Measurements from ENCODE around the gene SPTBN2.

Gene SPTBN2

DNA sequence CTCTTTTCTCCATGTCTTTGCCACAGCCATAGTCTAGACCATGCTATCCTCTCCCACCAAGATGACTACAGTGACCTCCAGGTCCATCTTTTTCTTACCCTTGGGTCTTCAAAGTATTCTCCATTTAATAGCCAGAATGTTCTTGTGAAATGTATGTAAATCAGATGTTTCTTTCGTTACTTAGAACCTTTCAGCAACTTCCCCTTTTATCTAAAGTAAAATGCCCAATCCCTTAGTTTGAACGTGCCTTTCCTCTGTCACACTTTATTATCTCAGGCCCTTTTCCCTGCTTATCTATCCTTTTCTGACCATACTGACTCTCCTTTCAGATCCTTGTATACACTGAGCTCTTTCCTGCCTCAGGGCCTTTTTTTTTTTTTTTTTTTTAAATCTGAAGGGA lies 69.3 kb downstream of the SPTBN2 start:
- no peak overlapping the region for H3K4me3 ChIP-seq (ENCODE audit: control insufficient read depth in 1 of 7, extremely low read depth in 1 of 7, insufficient read depth in 4 of 7, low read depth in 2 of 7, low read length in 6 of 7)
- peaks cover 5 to 24% (median 21%) of the 10 kb centered on the region in 4 experiments for H3K36me3 ChIP-seq (ENCODE audit: control insufficient read depth in 4 of 4, insufficient read depth in 4 of 4, low read length in 3 of 4)
- no peaks in the 10 kb centered on the region for H3K27me3 ChIP-seq (replicated peaks in 2 of 5; ENCODE audit: control insufficient read depth in 4 of 5, insufficient read depth in 5 of 5, low read length in 4 of 5)
- H3K9me3 ChIP-seq (ENCODE audit: control extremely low read depth in 1 of 5, control insufficient read depth in 4 of 5, insufficient read depth in 2 of 5, low read depth in 1 of 5, low read length in 4 of 5): no peaks in the 10 kb centered on the region
- no peak overlapping the region for H3K27ac ChIP-seq (ENCODE audit: insufficient read depth in 1 of 2, low read depth in 1 of 2, low read length in 2 of 2, poor library complexity in 1 of 2, severe bottlenecking in 2 of 2)
- POLR2A ChIA-PET: interaction anchor here (0.6 to 1.5 kb wide), 3 partner anchors 11 to 60 kb away, joined by 3 to 5 read pairs (median 3); partner anchors contain the start of gene RBM4B
- CTCF ChIA-PET: interaction anchor here (0.6 to 3.9 kb wide), 5 partner anchors 13 to 78 kb away, joined by 3 to 9 read pairs (median 3); partner anchors contain the start of genes CCDC87, CCS and RBM4B
- peak in 2 of 3 donors; percentile 46 to 50 for DNase-seq
- no CpG with 5 or more reads among the region's 2 CpGs for WGBS (ENCODE audit: insufficient coverage)
- peaks cover 3 to 7% (median 5%) of the 10 kb centered on the region in 4 experiments for H3K4me1 ChIP-seq (ENCODE audit: control extremely low read depth in 1 of 4, control insufficient read depth in 4 of 4, insufficient read depth in 4 of 4, low read length in 3 of 4)

DNA sequence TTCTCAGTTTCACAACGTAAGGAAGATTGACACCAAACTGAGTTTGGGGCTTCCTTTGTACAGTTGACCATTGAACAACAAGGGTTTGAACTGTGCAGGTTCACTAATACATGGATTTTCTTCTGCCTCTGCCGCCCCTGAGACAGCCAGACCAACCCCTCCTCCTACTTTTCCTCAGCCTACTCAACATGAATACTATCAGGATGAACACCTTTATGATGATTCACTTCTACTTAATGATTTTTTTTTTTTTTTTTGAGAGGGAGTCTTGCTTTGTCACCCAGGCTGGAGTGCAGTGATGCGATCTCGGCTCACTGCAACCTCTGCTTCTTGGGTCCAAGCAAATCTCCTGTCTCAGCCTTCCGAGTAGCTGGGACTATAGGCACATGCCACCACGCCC lies 75.9 kb downstream of the SPTBN2 start:
- no peak for DNase-seq
- 98% methylated on average over 4 of the region's 6 CpGs for WGBS (ENCODE audit: insufficient coverage)
- Histone ChIP-seq H3K4me3 (ENCODE audit: control insufficient read depth in 1 of 7, extremely low read depth in 1 of 7, insufficient read depth in 4 of 7, low read depth in 2 of 7, low read length in 6 of 7) (no peak overlapping the region), H3K36me3 (ENCODE audit: control insufficient read depth in 4 of 4, insufficient read depth in 4 of 4, low read length in 3 of 4) (peaks cover 14 to 55% (median 22%) of the 10 kb centered on the region in 4 experiments), H3K27ac (ENCODE audit: insufficient read depth in 1 of 2, low read depth in 1 of 2, low read length in 2 of 2, poor library complexity in 1 of 2, severe bottlenecking in 2 of 2) (no peak overlapping the region), H3K9me3 (ENCODE audit: control extremely low read depth in 1 of 5, control insufficient read depth in 4 of 5, insufficient read depth in 2 of 5, low read depth in 1 of 5, low read length in 4 of 5) (no peaks in the 10 kb centered on the region), H3K27me3 (replicated peaks in 2 of 5; ENCODE audit: control insufficient read depth in 4 of 5, insufficient read depth in 5 of 5, low read length in 4 of 5) (no peaks in the 10 kb centered on the region), H3K4me1 (ENCODE audit: control extremely low read depth in 1 of 4, control insufficient read depth in 4 of 4, insufficient read depth in 4 of 4, low read length in 3 of 4) (no peaks in the 10 kb centered on the region)
- ChIA-PET CTCF (interaction anchor here (0.7 to 1.3 kb wide), 5 partner anchors 7 to 75 kb away, joined by 3 read pairs; no protein-coding TSS in a partner anchor), POLR2A (interaction anchor here (1.1 kb wide), 1 partner anchor 14 kb away, joined by 3 read pairs; the partner anchor contains the start of gene RBM4)

DNA sequence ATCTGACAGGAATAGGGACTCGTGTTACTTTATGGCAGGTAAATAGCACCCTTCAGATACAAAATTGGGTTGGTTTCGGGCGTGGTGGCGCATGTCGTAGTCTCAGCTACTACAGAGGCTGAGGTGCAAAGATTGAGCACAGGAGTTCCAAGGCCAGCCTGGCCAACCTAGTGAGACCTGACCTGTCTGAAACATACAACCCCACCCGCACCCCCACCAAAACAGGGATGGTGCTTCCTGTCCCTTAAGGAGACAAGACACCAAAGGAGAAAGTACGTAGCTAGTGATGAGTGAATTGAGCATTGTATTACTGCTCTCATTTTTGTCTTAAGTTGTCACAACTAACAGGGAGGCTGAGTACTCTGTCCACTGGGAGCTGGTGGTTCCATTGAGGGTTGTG lies 76.4 kb downstream of the SPTBN2 start:
- Histone ChIP-seq H3K27me3 (replicated peaks in 2 of 5; ENCODE audit: control insufficient read depth in 4 of 5, insufficient read depth in 5 of 5, low read length in 4 of 5) (no peaks in the 10 kb centered on the region), H3K27ac (ENCODE audit: insufficient read depth in 1 of 2, low read depth in 1 of 2, low read length in 2 of 2, poor library complexity in 1 of 2, severe bottlenecking in 2 of 2) (no peak overlapping the region), H3K9me3 (ENCODE audit: control extremely low read depth in 1 of 5, control insufficient read depth in 4 of 5, insufficient read depth in 2 of 5, low read depth in 1 of 5, low read length in 4 of 5) (no peaks in the 10 kb centered on the region), H3K4me3 (ENCODE audit: control insufficient read depth in 1 of 7, extremely low read depth in 1 of 7, insufficient read depth in 4 of 7, low read depth in 2 of 7, low read length in 6 of 7) (no peak overlapping the region), H3K36me3 (ENCODE audit: control insufficient read depth in 4 of 4, insufficient read depth in 4 of 4, low read length in 3 of 4) (peaks cover 14 to 55% (median 24%) of the 10 kb centered on the region in 4 experiments), H3K4me1 (ENCODE audit: control extremely low read depth in 1 of 4, control insufficient read depth in 4 of 4, insufficient read depth in 4 of 4, low read length in 3 of 4) (no peaks in the 10 kb centered on the region)
- DNase-seq: no peak
- ChIA-PET POLR2A (interaction anchor here (1.1 kb wide), 1 partner anchor 14 kb away, joined by 3 read pairs; the partner anchor contains the start of gene RBM4), CTCF (interaction anchor here (0.9 to 1.3 kb wide), 4 partner anchors 8 to 60 kb away, joined by 3 read pairs; partner anchors contain the start of gene CCDC87)
- WGBS (ENCODE audit: insufficient coverage): 98% methylated on average over 6 of the region's 7 CpGs

DNA sequence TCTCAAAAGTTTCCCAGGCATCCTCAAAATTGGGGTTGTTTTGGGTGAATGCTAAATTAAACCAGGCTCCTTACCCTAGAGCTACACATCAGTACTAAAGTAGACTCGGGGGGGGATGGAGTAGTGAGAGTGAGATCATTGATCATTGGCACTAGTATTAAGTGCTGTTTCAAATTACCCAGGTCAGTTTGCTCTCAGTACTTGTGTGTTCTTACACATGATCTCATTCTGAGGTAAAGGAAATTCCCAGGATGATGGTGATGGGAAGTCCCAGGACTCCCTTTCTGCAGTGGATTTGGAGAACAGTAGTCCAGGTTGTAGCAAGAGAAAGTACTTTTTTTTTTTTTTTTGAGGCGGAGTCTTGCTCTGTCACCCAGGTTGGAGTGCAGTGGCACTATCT lies 78.0 kb downstream of the SPTBN2 start:
- CTCF ChIA-PET: interaction anchor here (1.2 kb wide), 1 partner anchor 72 kb away, joined by 3 read pairs; no protein-coding TSS in a partner anchor
- Histone ChIP-seq H3K9me3 (ENCODE audit: control extremely low read depth in 1 of 5, control insufficient read depth in 4 of 5, insufficient read depth in 2 of 5, low read depth in 1 of 5, low read length in 4 of 5) (no peaks in the 10 kb centered on the region), H3K36me3 (ENCODE audit: control insufficient read depth in 4 of 4, insufficient read depth in 4 of 4, low read length in 3 of 4) (peaks cover 25 to 65% (median 35%) of the 10 kb centered on the region in 4 experiments), H3K27ac (ENCODE audit: insufficient read depth in 1 of 2, low read depth in 1 of 2, low read length in 2 of 2, poor library complexity in 1 of 2, severe bottlenecking in 2 of 2) (no peak overlapping the region), H3K27me3 (replicated peaks in 2 of 5; ENCODE audit: control insufficient read depth in 4 of 5, insufficient read depth in 5 of 5, low read length in 4 of 5) (no peaks in the 10 kb centered on the region), H3K4me3 (ENCODE audit: control insufficient read depth in 1 of 7, extremely low read depth in 1 of 7, insufficient read depth in 4 of 7, low read depth in 2 of 7, low read length in 6 of 7) (no peak overlapping the region), H3K4me1 (ENCODE audit: control extremely low read depth in 1 of 4, control insufficient read depth in 4 of 4, insufficient read depth in 4 of 4, low read length in 3 of 4) (peaks cover 0 to 3% (median 0%) of the 10 kb centered on the region in 4 experiments)
- no CpG with 5 or more reads among the region's 2 CpGs for WGBS (ENCODE audit: insufficient coverage)
- POLR2A ChIA-PET: interaction anchor here (0.7 to 0.9 kb wide), 2 partner anchors 13 to 27 kb away, joined by 3 to 4 read pairs; partner anchors contain the start of genes RBM4 and RBM4B
- no peak for DNase-seq

DNA sequence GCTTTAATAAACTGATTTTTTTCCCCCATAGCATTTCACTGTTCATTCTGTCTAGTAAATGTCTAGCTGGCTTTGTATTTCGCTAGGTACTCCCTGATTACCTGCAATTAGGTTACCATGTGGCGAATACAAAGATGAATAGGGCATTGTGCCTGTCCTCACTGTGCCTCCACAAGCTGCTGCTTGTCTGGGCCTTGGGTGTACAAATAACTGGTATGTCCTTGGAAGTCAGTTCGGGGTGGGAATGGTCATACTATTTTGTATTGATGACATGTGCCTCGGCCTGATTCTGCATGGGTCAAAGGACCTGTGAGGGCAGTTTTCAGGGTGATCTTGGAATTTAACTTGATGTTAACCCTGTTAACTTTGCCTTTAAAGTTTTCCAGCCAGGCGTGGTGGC lies 79.1 kb downstream of the SPTBN2 start:
- 100% methylated on average over 4 of the region's 5 CpGs for WGBS (ENCODE audit: insufficient coverage)
- Histone ChIP-seq H3K4me3 (ENCODE audit: control insufficient read depth in 1 of 7, extremely low read depth in 1 of 7, insufficient read depth in 4 of 7, low read depth in 2 of 7, low read length in 6 of 7) (no peak overlapping the region), H3K27ac (ENCODE audit: insufficient read depth in 1 of 2, low read depth in 1 of 2, low read length in 2 of 2, poor library complexity in 1 of 2, severe bottlenecking in 2 of 2) (no peak overlapping the region), H3K9me3 (ENCODE audit: control extremely low read depth in 1 of 5, control insufficient read depth in 4 of 5, insufficient read depth in 2 of 5, low read depth in 1 of 5, low read length in 4 of 5) (no peaks in the 10 kb centered on the region), H3K27me3 (replicated peaks in 2 of 5; ENCODE audit: control insufficient read depth in 4 of 5, insufficient read depth in 5 of 5, low read length in 4 of 5) (no peaks in the 10 kb centered on the region), H3K4me1 (ENCODE audit: control extremely low read depth in 1 of 4, control insufficient read depth in 4 of 4, insufficient read depth in 4 of 4, low read length in 3 of 4) (peaks cover 0 to 3% (median under 1%) of the 10 kb centered on the region in 4 experiments), H3K36me3 (ENCODE audit: control insufficient read depth in 4 of 4, insufficient read depth in 4 of 4, low read length in 3 of 4) (peaks cover 24 to 74% (median 43%) of the 10 kb centered on the region in 4 experiments)
- CTCF ChIA-PET: interaction anchor here (0.9 to 2.2 kb wide), 4 partner anchors 11 to 107 kb away, joined by 3 to 8 read pairs (median 4); partner anchors contain the start of genes CCDC87, CCS, RBM4 and RBM4B
- POLR2A ChIA-PET: interaction anchor here (0.6 to 1.5 kb wide), 4 partner anchors 12 to 151 kb away, joined by 3 to 5 read pairs (median 4); partner anchors contain the start of gene RBM4
- no peak for DNase-seq

DNA sequence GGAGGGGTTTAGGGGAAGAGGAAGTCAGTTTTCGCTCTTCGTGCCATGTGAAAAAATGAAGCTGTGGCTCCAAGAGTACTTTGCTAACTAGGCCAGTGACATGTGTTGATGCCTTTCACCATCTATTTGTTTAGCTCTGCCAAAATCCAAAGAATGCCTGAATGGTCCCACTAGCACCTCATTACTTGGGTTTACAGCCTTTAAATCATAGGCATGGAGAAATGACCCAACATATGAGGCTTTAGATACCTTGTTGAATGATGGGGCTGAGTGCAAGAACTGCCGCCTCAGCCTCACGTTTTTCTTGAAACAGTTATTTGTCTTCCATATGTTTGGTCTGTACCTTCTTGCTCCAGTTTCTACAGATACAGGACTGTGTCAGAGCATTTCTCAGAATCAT lies 82.2 kb downstream of the SPTBN2 start:
- peaks cover 29 to 87% (median 57%) of the 10 kb centered on the region in 4 experiments for H3K36me3 ChIP-seq (ENCODE audit: control insufficient read depth in 4 of 4, insufficient read depth in 4 of 4, low read length in 3 of 4)
- H3K27ac ChIP-seq (ENCODE audit: insufficient read depth in 1 of 2, low read depth in 1 of 2, low read length in 2 of 2, poor library complexity in 1 of 2, severe bottlenecking in 2 of 2): no peak overlapping the region
- H3K4me3 ChIP-seq (ENCODE audit: control insufficient read depth in 1 of 7, extremely low read depth in 1 of 7, insufficient read depth in 4 of 7, low read depth in 2 of 7, low read length in 6 of 7): no peak overlapping the region
- no peaks in the 10 kb centered on the region for H3K27me3 ChIP-seq (replicated peaks in 2 of 5; ENCODE audit: control insufficient read depth in 4 of 5, insufficient read depth in 5 of 5, low read length in 4 of 5)
- peaks cover 6 to 16% (median 7%) of the 10 kb centered on the region in 4 experiments for H3K4me1 ChIP-seq (ENCODE audit: control extremely low read depth in 1 of 4, control insufficient read depth in 4 of 4, insufficient read depth in 4 of 4, low read length in 3 of 4)
- no peaks in the 10 kb centered on the region for H3K9me3 ChIP-seq (ENCODE audit: control extremely low read depth in 1 of 5, control insufficient read depth in 4 of 5, insufficient read depth in 2 of 5, low read depth in 1 of 5, low read length in 4 of 5)
- no peak for DNase-seq
- POLR2A ChIA-PET: no interaction called here
- WGBS (ENCODE audit: insufficient coverage): 92% methylated on average over 2 of the region's 4 CpGs
- CTCF ChIA-PET: interaction anchor here (0.8 to 2.1 kb wide), 7 partner anchors 9 to 139 kb away, joined by 3 to 5 read pairs (median 3); partner anchors contain the start of genes RBM4 and RBM4B
